Ecto neural progenitor cell (in vitro differentiated cells): Measurements from ENCODE around the gene RAP1GAP2.
A peak's percentile ranks its signal among the peaks of the same experiment; 100 is the strongest.

Experiments used
- DNase-seq: peaks from one replicate; pipeline ENCODE4 v3.0.0-alpha.2; 2018; ENCODE audit warnings: low spot score

RAP1GAP2 gene

DNA sequence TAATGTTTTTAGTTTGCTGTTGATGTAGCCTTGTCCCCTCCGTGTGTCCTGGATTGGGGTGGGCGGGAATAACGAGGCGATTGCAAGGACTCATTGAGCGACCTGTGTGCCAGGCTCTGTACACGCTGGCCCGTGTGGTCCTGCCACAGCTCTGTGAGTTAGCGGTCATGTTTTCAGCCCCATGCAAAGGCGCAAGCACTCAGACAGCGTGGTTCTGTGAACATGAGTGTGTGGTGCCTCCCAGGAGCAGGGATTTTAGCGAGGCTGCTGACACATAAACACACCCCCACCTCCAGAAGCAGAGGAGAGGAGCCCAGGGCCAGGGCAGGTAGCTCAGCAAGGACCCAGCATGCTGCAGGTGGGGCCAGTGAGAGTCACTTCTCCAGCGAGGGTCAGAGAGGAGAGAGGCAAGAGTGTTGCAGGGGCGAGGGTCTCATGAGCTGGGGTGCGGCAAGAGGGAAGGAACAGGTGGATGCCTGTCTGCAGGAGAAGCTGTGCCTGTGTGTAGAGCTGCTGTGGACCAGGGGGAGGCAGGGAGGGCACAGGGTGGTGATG, 151.8 kb downstream of the RAP1GAP2 start:
- DNase-seq = peak; percentile 45

GRCh38 chr17:2948721-2949468, 152.7 kb downstream of the RAP1GAP2 start:
- peak; percentile 38 for DNase-seq

GRCh38 chr17:2949469-2950044, 153.3 kb downstream of the RAP1GAP2 start:
- DNase-seq = peak; percentile 37

DNA sequence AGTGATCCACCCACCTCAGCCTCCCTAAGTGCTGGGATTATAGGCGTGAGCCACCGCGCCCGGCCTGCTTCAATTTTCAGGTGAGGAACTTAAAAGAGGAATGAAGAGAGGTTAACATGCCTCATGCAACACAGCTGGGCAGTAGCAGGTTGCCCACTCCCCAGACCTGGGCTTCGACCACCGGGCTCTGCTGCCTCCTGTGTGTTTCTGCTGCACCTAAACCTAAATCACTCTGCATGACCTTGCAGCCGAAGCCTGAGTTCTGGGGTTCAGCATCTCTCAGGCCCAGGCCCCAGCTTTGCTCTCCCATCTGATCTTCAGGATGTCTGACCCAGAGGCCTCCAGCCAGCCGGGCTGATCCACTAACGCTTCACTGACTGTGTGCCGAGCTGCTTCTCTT, 154.6 kb downstream of the RAP1GAP2 start:
- DNase-seq = peak; percentile 41

DNA sequence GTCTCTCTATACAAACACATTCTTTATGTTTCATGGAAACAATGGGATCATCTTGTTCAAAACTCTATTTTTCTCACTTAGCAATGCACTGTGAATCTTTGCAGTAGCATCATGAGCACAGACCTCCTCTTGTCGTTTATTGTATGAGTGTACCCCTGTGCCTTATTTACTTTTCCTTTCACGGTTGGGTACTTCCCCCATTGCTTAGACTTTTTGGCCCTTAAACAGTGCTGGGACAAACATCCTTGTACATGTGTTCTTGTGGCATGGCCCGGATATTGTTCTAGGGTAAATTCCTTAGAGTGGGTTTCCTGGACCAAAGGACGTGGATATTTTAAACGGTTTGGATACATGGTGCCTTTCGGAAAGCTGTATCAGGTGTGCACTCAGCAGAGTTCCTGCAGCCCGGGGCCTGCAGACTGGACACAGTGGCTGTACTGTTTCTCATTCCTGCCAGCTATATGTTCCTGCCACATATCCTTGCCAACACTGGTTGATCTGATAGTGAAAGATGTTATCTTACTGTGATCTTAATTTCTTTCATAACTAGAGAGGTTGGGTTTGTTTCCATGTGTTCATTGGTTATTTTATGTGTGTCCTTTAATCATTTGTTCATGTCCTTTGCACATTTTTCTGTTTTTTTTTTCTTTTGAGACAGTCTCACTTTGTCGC, 156.1 kb downstream of the RAP1GAP2 start:
- DNase-seq = no peak

- DNase-seq = no peak
Measured at GRCh38 chr17:2954898-2955445, 158.7 kb downstream of the RAP1GAP2 start.

GRCh38 chr17:2955931-2956582, 159.8 kb downstream of the RAP1GAP2 start:
- no peak for DNase-seq

DNA sequence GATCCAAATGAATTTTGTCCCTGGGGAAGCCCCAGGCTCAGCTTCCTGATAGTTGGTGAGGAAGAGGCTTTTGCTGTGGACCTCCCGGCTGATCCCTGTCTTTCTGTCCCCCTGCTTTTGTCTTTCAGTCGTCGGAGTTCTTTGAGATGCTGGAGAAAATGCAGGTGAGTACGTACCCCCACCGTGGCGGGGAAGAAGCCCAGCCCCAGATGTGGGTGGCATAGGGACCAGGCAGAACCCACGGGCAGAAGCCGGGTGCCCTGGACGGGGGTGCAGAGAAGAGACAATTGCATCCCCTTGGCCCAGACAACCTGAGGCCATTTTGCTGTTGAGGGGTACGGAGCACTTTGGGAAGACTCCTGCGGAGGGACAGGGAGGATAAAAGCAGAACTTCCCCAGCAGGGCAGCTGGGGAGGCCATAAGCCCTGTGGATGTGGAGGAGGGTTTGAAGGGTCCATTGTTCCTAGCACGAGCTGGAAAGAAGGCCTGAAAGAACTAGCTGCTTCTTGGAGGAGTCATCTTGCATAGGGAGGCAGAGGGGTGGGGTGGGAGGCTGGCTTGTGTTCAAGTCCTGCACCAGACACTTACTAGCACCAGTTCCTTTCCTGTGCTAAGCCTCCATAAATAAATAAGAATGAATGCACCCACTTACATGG, 161.5 kb downstream of the RAP1GAP2 start:
- no peak for DNase-seq

GRCh38 chr17:2958706-2959222, 162.5 kb downstream of the RAP1GAP2 start:
- DNase-seq = no peak

DNA sequence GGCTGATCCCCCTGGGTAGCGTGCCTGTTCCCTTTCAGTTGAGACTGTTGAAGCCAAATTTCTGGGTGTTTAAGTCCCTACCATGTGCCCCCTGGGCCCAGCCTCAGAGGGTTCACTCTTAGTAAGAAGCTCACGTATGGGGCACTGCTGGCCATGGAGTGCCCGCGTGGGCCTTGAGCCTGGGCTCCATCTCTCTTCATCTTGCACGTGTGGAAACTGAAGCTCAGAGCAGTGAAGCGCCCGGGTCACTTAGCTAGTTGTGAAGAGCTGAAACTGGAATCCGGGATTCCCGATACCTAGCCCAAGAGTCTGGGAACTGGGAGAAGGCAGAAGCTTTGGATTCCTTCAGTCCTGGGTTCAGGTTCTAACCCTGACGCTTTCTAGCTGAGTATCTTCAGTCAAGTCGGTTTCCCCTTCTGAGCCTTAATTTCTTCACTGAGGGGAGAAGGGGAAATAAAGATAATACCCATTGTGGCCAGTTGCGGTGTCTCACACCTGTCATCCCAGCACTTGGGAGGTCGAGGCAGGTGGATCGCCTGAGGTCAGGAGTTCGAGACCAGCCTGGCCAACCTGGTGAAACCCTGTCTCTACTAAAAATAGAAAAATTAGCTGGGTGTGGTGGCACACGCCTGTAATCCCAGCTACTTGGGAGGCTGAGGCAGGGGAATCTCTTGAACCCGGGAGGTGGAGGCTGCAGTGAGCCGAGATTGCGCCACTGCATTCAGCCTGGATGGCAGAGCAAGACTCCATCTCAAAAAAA, 163.3 kb downstream of the RAP1GAP2 start:
- no peak for DNase-seq

DNA sequence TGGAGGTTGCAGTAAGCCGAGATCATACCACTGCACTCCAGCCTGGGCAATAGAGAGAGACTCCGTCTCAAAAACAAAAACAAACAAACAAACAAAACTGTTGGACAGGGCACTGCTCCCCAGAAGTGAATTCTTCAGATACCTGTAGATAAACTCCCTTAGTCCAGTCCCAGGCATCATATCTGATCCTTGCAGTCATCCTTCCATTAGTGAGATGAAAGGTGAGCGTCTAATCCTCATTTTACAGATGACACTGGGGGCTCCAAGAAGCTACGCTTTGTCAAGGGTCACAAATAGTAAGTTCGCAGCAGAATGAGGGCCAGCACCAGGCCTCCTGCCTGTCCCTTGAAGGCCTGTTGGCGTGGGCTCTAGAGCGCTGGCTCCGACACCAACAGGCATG, 165.2 kb downstream of the RAP1GAP2 start:
- no peak for DNase-seq

- no peak for DNase-seq
Measured at GRCh38 chr17:2962236-2962635, 166.0 kb downstream of the RAP1GAP2 start.

DNA sequence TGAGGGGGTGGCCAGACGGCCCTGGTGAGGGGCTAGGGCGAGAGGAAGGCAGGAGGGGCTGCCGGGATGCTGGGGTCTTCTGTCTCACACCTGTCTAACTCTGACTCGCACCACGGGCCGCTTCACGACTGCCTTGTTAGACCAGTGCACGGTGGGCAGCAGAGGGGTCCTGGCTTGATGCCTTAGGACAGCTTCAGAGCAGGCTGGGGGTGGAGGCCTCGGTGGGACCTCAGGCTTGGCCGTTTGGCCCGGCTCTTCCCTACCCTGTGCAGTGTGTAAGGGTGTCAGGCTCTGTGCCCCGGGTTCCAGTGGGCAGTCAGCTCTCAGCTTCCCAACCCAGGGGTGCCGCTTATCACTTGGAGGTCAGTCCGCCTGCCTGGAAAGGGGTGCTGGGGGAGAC, 166.5 kb downstream of the RAP1GAP2 start:
- no peak for DNase-seq

- no peak for DNase-seq
Measured at GRCh38 chr17:2963332-2964027, 167.2 kb downstream of the RAP1GAP2 start.

DNA sequence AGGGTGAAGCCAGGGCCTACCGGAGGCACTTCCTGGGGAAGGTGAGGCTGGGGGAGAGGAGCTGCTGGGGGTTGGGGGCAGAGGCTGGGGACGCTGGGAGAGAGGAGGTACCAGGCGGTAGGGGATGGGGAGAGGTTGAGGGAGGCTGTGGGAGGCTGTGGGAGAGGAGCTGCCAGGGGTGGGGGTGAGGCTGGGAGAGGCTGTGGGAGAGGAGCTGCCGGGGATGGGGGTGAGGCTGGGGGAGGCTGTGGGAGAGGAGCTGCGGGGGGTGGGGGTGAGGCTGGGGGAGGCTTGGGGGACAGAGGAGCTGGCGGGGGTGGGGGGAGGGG, 167.8 kb downstream of the RAP1GAP2 start:
- DNase-seq = no peak

GRCh38 chr17:2964370-2964769, 168.1 kb downstream of the RAP1GAP2 start:
- no peak for DNase-seq

GRCh38 chr17:2964831-2965230, 168.6 kb downstream of the RAP1GAP2 start:
- DNase-seq = peak; percentile 49

- DNase-seq = no peak
Measured at GRCh38 chr17:2965621-2966595, 169.7 kb downstream of the RAP1GAP2 start.

DNA sequence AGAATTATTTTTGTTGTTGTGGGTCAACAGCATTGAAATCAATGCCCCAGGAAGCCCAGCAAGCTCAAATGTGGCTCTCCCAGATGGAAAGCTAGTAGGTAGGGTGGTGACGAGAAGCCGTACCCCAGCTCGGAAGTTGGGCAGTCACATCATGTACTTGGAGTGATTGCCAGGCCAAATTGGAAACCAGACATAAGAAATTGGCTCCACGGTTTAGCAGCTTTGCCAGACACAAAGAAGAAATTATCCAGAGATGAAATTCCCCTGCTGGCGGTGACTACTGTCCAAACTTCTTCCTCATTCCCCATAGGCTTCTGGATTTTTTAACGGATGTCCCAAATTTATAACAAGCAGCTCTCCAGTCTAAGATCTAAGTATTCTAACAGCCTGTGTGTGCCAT, 171.3 kb downstream of the RAP1GAP2 start:
- DNase-seq = peak; percentile 25
